SH-SY5Y (cell line): ENCODE results near the gene DAB1.

Experiments used
- GATA2 ChIP-seq: IDR thresholded peaks from 2 replicates; pipeline ENCODE4 v1.6.1; 2011; ENCODE audit warnings: mild to moderate bottlenecking, low read depth, low read length
- GATA3 ChIP-seq: IDR thresholded peaks from 2 replicates; pipeline ENCODE4 v1.6.1; 2011; ENCODE audit warnings: low read depth, mild to moderate bottlenecking, low read length, moderate library complexity

GRCh38 chr1:57127976-57128375, 295.9 kb downstream of the DAB1 start:
- TF ChIP-seq GATA2 (no peak), GATA3 (no peak)
